Large intestine (tissue), 3 donors: Measurements from ENCODE around the gene EHMT2. TPM values are rescaled to one million over a fixed set of nuclear protein-coding genes. Genes with fewer than 3 reads are reported as not detected.
A peak's percentile ranks its signal among the peaks of the same experiment; 100 is the strongest.
"Not testable (repeated sequence)": the region's sequence is repeated elsewhere in the genome, so short reads cannot be mapped to it uniquely, and the experiment has no call there.

Source experiments
- DNase-seq, 2 donors: peaks; one replicate each; pipeline versions ENCODE4 v3.0.0 to v3.0.0-alpha.2; 2013
- H3K27ac ChIP-seq: one replicate; pipeline ENCODE4 v1.5.1; 2013; ENCODE audit warnings: low read length
- H3K27me3 ChIP-seq: 2 replicates; pipeline ENCODE4 v1.6.1; 2013; ENCODE audit warnings: low read length; ENCODE audit not compliant: control insufficient read depth, insufficient read depth
- H3K36me3 ChIP-seq: 2 replicates; pipeline ENCODE4 v1.6.1; 2013; ENCODE audit warnings: low read length; ENCODE audit not compliant: control insufficient read depth, insufficient read depth
- H3K4me1 ChIP-seq: one replicate; pipeline ENCODE4 v1.6.1; 2013; ENCODE audit warnings: low read length; ENCODE audit not compliant: control insufficient read depth, insufficient read depth
- H3K4me3 ChIP-seq: one replicate; pipeline ENCODE4 v1.5.1; 2013; ENCODE audit warnings: low read length
- H3K9me3 ChIP-seq: one replicate; pipeline ENCODE4 v1.6.1; 2013; ENCODE audit warnings: mild to moderate bottlenecking, low read depth, low read length, moderate library complexity; ENCODE audit not compliant: control insufficient read depth
- WGBS: methylation state at CpG from one replicate; pipeline ENCODE4 v1.1.5; 2013; ENCODE audit warnings: low lambda C conversion rate; ENCODE audit not compliant: insufficient coverage; 5-methylcytosine and 5-hydroxymethylcytosine counted together
- polyA plus RNA-seq: library from polyadenylated mRNA; unstranded; fragments of 120-200 nt; gene quantifications from one replicate; pipeline ENCODE4 v1.2.1, GENCODE V29; 2013

Gene EHMT2
- polyA plus RNA-seq, 1 donor, result 50.5 TPM

DNA sequence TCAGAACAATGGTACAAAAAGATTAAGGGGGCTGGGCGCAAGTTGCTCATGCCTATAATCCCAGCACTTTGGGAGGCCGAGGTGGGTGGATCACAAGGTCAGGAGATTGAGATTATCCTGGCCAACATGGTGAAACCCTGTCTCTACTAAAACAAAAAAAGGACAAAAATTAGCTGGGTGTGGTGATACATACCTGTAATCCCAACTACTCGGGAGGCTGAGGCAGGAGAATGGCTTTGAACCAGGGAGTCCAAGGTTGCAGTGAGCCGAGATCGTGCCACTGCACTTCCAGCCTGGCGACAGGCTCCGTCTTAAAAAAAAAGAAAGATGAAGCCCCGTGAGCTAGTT lies 57.7 kb downstream of the EHMT2 start:
- not testable (repeated sequence) for H3K27ac ChIP-seq, H3K9me3 ChIP-seq, H3K27me3 ChIP-seq, H3K4me3 ChIP-seq, DNase-seq
- Histone ChIP-seq H3K36me3 (peaks cover 44% of the 10 kb centered on the region), H3K4me1 (peaks cover 22% of the 10 kb centered on the region)
- WGBS, result 93% methylated on average over 3 of the region's 8 CpGs

DNA sequence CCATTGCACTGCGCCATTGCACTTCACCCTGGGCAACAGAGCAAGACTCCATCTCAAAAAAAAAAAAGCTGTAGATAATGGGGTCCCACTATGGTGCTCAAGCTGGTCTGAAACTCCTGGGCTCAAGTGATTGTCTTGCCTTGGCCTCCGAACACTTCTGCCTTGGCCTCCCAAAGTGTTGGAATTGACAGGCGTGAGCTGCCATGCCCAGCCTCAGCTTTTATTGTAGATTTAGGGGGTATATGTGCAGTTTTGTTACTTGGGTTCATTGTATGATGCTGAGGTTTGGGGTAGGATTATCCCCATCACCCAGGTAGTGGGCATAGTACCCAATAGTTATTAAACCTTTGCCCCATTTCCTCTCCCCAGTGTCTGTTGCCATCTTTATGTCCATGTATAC lies 58.5 kb downstream of the EHMT2 start:
- WGBS, result no CpG with 5 or more reads among the region's 3 CpGs
- Histone ChIP-seq H3K36me3 (peaks cover 44% of the 10 kb centered on the region), H3K4me3 (no peak overlapping the region), H3K4me1 (peaks cover 22% of the 10 kb centered on the region), H3K27me3 (no peaks in the 10 kb centered on the region), H3K27ac (no peak overlapping the region), H3K9me3 (no peaks in the 10 kb centered on the region)
- DNase-seq, result no peak

DNA sequence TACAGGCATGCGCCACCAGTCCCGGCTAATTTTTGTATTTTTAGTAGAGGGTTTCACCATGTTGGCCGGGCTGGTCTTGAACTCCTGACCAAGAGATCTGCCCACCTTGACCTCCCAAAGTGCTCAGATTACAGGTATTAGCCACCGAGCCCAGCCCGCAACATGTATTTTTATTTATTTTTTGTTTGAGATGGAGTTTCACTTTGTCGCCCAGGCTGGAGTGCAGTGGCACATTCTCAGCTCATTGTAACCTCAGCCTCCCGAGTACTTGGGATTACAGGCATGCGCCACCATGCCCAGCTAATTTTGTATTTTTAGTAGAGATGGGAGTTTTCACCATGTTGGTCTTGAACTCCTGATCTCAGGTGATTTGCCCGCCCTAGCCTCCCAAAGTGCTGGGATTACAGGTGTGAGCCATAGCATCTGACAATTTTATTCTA lies 59.4 kb downstream of the EHMT2 start:
- 100% methylated on average over 1 of the region's 9 CpGs for WGBS
- H3K9me3 ChIP-seq, H3K4me3 ChIP-seq, DNase-seq, H3K27ac ChIP-seq, H3K27me3 ChIP-seq: not testable (repeated sequence)
- peaks cover 44% of the 10 kb centered on the region for H3K36me3 ChIP-seq
- H3K4me1 ChIP-seq, result peaks cover 22% of the 10 kb centered on the region

DNA sequence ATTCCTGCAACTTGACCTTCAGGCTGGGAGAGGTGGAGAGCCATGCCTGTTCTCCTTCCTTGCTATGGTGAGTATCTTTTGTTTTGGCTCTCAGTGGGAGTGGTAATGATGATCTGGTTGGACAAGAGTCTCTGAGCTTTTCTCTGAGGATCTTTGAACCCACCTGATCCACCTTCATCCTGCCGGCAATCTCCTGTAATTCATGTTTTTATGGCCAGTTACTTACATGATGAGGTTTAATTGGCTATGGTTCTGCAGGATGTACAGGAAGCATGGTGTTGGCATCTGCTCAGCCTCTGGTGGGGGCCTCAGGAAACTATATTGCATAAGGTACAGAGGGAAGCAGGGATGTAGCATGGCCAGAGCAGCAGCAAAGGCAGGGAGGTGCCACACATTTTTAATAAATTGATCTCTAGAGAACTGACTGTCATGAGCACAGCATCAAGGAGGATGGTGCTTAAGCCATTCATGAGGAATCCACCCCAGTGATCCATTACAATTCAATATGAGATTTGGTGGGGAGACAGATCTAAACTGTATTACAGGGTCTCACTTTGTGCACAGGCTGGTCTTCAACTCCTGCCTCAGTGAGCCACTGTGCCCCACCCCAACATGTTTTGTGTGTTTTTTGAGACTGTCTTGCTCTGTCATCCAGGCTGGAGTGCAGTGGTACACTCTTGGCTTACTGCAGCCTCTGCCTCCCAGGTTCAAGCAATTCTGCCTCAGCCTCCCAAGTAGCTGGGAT lies 60.0 kb downstream of the EHMT2 start:
- Histone ChIP-seq H3K27ac (peak overlapping the region; percentile 96), H3K4me3 (peak overlapping the region; percentile 96), H3K9me3 (no peaks in the 10 kb centered on the region), H3K27me3 (no peaks in the 10 kb centered on the region), H3K4me1 (peaks cover 22% of the 10 kb centered on the region), H3K36me3 (peaks cover 44% of the 10 kb centered on the region)
- peak; percentile 49 to 77 for DNase-seq
- WGBS, result no CpG with 5 or more reads among the region's 1 CpG

DNA sequence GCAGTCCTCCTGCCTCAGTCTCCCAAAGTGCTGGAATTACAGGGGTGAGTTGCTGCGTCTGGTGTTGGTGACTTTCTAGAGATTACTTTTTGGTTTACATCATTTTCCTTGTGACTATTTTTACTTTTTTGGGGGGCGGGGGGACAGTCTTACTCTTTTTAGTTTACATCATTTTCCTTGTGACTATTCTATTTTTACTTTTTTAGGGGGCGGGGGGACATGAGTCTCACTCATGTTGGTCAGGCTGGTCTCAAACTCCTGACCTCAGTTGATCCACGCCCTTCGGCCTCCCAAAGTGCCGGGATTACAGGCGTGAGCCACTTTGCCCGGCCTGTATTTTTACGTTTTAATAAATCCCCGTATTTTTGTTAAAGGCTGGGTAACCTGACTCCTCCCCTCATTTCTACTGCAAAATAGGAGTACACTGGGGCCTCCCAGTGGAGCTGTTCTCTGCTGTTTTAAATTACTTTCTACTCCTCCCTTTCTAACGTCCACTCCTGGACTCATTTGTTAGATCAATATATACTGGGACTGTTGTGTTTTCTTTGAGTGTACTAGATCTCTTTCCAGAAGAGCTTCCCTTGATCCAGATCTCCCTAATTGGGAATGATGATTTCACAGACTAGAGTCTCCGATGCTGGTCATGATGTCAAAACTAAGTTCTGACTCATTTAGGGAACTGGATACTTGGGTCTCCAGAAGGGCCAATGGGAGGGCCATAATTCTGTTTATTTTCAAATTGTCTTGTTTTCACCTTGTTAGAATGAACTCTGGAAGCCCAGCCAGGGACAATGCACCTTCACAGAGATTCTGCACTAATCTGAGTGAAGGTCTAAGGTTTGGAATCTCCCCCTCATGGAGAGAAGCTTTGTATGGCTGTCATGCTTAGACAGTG lies 60.8 kb downstream of the EHMT2 start:
- peaks cover 23% of the 10 kb centered on the region for H3K4me1 ChIP-seq
- H3K27ac ChIP-seq, result peak overlapping the region; percentile 96
- H3K9me3 ChIP-seq, result no peaks in the 10 kb centered on the region
- 20% methylated on average over 1 of the region's 12 CpGs for WGBS
- H3K36me3 ChIP-seq, result peaks cover 44% of the 10 kb centered on the region
- DNase-seq, result no peak
- H3K4me3 ChIP-seq, result peak overlapping the region; percentile 96
- H3K27me3 ChIP-seq, result no peaks in the 10 kb centered on the region

DNA sequence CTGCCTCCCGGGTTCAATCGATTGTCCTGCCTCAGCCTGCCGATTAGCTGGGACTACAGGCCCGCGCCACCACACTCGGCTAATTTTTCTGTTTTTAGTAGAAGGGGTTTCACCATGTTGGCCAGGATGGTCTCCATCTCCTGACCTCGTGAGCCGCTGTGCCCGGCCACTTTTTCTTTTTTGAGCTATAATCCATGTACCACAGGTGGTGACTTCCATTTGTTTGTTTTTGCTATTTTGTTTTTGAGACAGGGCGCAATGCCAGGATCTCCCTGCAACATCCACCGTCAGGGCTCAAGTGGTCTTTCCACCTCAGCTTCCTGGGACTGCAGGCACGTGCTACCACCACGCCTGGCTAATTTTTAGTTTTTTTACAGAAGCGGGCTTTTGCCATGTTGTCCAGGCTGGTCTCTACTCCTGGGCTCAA lies 61.4 kb downstream of the EHMT2 start:
- Histone ChIP-seq H3K27ac (peak overlapping the region; percentile 96), H3K27me3 (no peaks in the 10 kb centered on the region), H3K4me3 (peak overlapping the region; percentile 96), H3K4me1 (peaks cover 30% of the 10 kb centered on the region), H3K9me3 (no peaks in the 10 kb centered on the region), H3K36me3 (peaks cover 40% of the 10 kb centered on the region)
- WGBS, result 40% methylated on average over 1 of the region's 14 CpGs
- DNase-seq, result no peak

DNA sequence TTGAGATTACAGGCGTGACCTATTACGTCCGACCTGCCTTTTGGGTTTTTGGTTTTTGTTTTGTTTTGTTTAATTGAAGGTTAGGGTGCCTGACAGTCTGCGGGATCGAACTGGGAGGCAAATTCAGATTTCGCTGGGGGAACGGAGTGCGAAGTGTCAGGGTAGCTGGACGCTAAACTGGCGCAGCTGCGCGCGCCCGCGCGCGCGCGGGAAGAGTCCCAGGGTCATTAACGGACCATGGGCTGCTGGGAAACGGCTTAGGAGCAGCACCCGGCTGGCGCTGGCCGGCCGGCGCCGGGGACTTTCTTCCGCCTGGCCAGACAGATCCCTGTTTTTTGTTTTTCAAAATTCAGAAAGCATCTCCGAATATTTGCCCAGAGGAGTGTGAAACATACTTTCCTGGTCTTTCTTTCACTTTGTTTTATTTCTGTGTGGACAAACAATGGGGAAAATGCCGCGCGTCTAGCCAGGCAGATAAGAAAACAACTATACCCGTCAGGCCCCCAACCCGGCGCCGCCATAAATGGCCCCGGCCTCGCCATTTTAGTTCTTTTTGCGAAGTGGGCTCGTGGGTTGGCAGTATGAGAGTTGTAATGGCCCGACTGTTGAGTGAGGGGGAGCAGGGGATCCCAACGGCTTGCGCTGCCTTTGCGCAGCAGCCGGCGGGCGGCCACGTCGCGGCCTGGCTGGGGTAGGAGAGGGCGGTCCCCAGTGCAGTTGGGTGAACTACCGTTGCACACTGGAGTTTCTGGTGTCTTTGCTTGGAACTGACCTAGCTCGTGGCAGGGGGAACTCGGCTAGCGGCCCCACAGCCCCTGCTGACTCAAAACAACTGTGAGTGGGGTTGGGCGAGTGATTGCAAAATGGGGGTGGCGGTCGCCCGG lies 62.9 kb downstream of the EHMT2 start:
- Histone ChIP-seq H3K36me3 (peaks cover 28% of the 10 kb centered on the region), H3K27ac (peak overlapping the region; percentile 96), H3K9me3 (no peaks in the 10 kb centered on the region), H3K4me3 (peak overlapping the region; percentile 96), H3K27me3 (no peaks in the 10 kb centered on the region), H3K4me1 (peaks cover 32% of the 10 kb centered on the region)
- WGBS, result no CpG with 5 or more reads among the region's 59 CpGs
- DNase-seq, result peak; percentile 87 to 94

DNA sequence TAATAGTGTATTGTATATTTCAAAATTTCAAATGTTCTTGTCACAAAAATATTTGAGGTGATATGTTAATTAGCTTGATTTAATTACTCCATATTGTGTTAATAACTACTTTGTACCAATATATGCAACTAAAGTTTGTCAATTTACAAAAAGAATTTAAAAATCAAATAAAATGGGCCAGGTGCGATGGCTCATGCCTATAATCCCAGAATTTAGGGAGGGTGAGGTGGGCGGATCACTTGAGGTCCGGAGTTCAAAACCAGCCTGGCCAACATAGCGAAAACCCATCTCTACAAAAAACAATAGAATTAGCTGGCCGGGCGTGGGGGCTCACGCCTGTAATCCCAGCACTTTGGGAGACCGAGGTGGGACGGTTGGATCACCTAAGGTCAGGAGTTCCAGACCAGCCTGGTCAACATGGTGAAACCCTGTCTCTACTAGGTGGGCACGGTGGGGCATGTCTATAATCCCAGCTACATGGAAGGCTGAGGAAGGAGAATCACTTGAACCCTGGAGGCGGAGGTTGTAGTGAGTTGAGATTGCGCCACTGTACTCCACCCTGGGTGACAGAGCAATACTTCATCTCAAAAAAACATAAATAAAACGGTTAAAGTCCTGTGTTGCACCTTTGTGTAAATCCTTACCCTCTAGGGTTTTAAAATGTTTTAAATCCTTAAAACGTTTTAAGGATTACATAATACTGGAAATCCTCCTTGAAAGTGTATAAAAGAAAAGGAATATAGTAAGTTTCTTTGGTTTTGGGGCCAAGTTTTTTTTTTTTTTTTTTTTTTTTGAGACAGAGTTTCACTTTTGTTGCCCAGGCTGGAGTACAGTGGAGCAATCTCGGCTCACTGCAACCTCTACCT lies 65.9 kb downstream of the EHMT2 start:
- DNase-seq, result peak in 1 of 2 donors; percentile 22
- no peaks in the 10 kb centered on the region for H3K36me3 ChIP-seq
- no peaks in the 10 kb centered on the region for H3K9me3 ChIP-seq
- peak overlapping the region; percentile 92 for H3K27ac ChIP-seq
- H3K27me3 ChIP-seq, result no peaks in the 10 kb centered on the region
- WGBS, result 100% methylated on average over 1 of the region's 15 CpGs
- H3K4me3 ChIP-seq, result peak overlapping the region; percentile 73
- H3K4me1 ChIP-seq, result peaks cover 17% of the 10 kb centered on the region

DNA sequence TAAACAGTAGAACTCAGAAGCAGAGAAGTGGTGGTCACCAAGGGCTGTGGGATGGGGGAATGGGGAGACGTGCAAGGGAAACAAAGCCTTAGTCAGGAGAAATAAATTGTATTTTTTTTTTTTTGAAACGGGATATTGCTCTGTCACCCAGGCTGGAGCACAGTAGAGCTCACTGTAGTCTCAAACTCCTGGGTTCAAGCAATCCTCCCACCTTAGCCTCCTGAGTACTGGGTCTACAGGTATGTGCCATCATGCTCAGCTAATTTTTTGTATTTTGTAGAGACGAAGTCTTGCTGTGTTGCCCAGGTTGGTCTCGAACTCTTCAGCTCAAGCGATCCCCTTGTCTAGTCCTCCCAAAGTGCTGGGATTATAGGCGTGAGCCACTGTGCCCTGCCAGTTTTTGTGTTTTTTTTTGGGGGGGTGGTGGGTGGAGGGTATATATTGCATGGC lies 66.6 kb downstream of the EHMT2 start:
- WGBS, result 23% methylated on average over 2 of the region's 6 CpGs
- peak in 1 of 2 donors; percentile 27 for DNase-seq
- H3K36me3 ChIP-seq, result no peaks in the 10 kb centered on the region
- H3K27me3 ChIP-seq, result no peaks in the 10 kb centered on the region
- H3K9me3 ChIP-seq, result no peaks in the 10 kb centered on the region
- H3K4me3 ChIP-seq, result peak overlapping the region; percentile 73
- peaks cover 17% of the 10 kb centered on the region for H3K4me1 ChIP-seq
- H3K27ac ChIP-seq, result peak overlapping the region; percentile 92
